Lower leg skin (tissue), 3 donors: ENCODE data around the gene SOX5.

Experiments
- POLR2A ChIP-seq, 2 donors: fragments of 450-650 bp; IDR thresholded peaks; one replicate each; pipeline ENCODE4 v1.6.1; 2016 to 2017; ENCODE audit warnings: antibody characterized with exemption in 2 of 2, mild to moderate bottlenecking in 1 of 2, moderate library complexity in 1 of 2
- TF ChIP-seq, protein P1 (sequence below), 3 donors: fragments of 450-650 bp; IDR thresholded peaks; one replicate each; pipeline ENCODE4 v1.5.1; 2016; ENCODE audit warnings: antibody characterized with exemption in 3 of 3, mild to moderate bottlenecking in 3 of 3, moderate library complexity in 2 of 3

- TF ChIP-seq, protein P1, sequence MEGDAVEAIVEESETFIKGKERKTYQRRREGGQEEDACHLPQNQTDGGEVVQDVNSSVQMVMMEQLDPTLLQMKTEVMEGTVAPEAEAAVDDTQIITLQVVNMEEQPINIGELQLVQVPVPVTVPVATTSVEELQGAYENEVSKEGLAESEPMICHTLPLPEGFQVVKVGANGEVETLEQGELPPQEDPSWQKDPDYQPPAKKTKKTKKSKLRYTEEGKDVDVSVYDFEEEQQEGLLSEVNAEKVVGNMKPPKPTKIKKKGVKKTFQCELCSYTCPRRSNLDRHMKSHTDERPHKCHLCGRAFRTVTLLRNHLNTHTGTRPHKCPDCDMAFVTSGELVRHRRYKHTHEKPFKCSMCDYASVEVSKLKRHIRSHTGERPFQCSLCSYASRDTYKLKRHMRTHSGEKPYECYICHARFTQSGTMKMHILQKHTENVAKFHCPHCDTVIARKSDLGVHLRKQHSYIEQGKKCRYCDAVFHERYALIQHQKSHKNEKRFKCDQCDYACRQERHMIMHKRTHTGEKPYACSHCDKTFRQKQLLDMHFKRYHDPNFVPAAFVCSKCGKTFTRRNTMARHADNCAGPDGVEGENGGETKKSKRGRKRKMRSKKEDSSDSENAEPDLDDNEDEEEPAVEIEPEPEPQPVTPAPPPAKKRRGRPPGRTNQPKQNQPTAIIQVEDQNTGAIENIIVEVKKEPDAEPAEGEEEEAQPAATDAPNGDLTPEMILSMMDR (IDR thresholded peaks at IDR 0.05), result no peak
- TF ChIP-seq POLR2A (IDR thresholded peaks at IDR 0.05), result no peak
Measured at GRCh38 chr12:23628806-23629205, 320.7 kb downstream of the SOX5 start.
